GM18508 (cell line): ENCODE measurements around the gene CADM4.

Experiments used
- ATAC-seq: cut with Tn5 transposase; IDR thresholded peaks from one replicate; pipeline ENCODE4 v1.9.1; 2021; ENCODE audit warnings: moderate number of reproducible peaks; ENCODE audit not compliant: insufficient read depth, unreplicated experiment

CADM4 gene

GRCh38 chr19:43634872-43635560 lies 4.6 kb downstream of the CADM4 start:
- no peak for ATAC-seq

- ATAC-seq: no peak
These were observed 5.2 kb downstream of the CADM4 start for GRCh38 chr19:43634506-43634871.

GRCh38 chr19:43634068-43634467 lies 5.6 kb downstream of the CADM4 start:
- ATAC-seq: no peak

GRCh38 chr19:43633520-43633919 lies 6.1 kb downstream of the CADM4 start:
- ATAC-seq: no peak

GRCh38 chr19:43631491-43631890 lies 8.2 kb downstream of the CADM4 start:
- ATAC-seq: no peak

- ATAC-seq: no peak
These were observed 10.9 kb downstream of the CADM4 start for GRCh38 chr19:43628646-43629326.

GRCh38 chr19:43626838-43627237 lies 12.8 kb downstream of the CADM4 start:
- no peak for ATAC-seq

- no peak for ATAC-seq
These were observed 13.6 kb downstream of the CADM4 start for GRCh38 chr19:43625918-43626579.

GRCh38 chr19:43624933-43625332 lies 14.7 kb downstream of the CADM4 start:
- ATAC-seq: no peak

- no peak for ATAC-seq
These were observed 15.6 kb downstream of the CADM4 start for GRCh38 chr19:43623889-43624670.

- ATAC-seq: no peak
These were observed 16.7 kb downstream of the CADM4 start for GRCh38 chr19:43622956-43623355.

- no peak for ATAC-seq
These were observed 17.6 kb downstream of the CADM4 start for GRCh38 chr19:43622070-43622469.

- ATAC-seq: no peak
These were observed 19.3 kb downstream of the CADM4 start for GRCh38 chr19:43620061-43621001.

GRCh38 chr19:43619262-43620060 lies 20.2 kb downstream of the CADM4 start, which contains the start of gene ZNF428:
Gene ZNF428, minus strand, starts transcription at chr19:43619629. Its CDS starts 5,325 bp downstream, at chr19:43614304.
- ATAC-seq: no peak

GRCh38 chr19:43618921-43619261 lies 20.8 kb downstream of the CADM4 start:
- no peak for ATAC-seq

GRCh38 chr19:43616954-43617353 lies 22.7 kb downstream of the CADM4 start:
- ATAC-seq: no peak

- no peak for ATAC-seq
These were observed 23.3 kb downstream of the CADM4 start for GRCh38 chr19:43616306-43616705.

GRCh38 chr19:43612374-43612773 lies 27.3 kb downstream of the CADM4 start:
- ATAC-seq: no peak

- ATAC-seq: no peak
These were observed 27.9 kb downstream of the CADM4 start, which contains the start of gene SRRM5 for GRCh38 chr19:43611788-43612187. Gene SRRM5, plus strand, starts transcription at chr19:43612088. Its CDS starts 34 bp downstream, at chr19:43612122.
